K562 (cell line): Measurements from ENCODE around the gene DDX51. TPM values are rescaled to one million over a fixed set of nuclear protein-coding genes. Genes with fewer than 3 reads are reported as not detected.

Source experiments
- ATF3 ChIP-seq, 2 experiments: fragments of 450-650 bp in 1 of 2; sonication (generic) in 1 of 2; formaldehyde crosslinking in 1 of 2; IDR thresholded peaks in 1 of 2; conservative IDR thresholded peaks in 1 of 2; 2 replicates each; pipeline versions ENCODE4 v1.6.1 to v1.8.1; 2016 to 2023; ENCODE audit warnings: mild to moderate bottlenecking in 2 of 2, moderate library complexity in 2 of 2, inconsistent platforms in 1 of 2, missing genetic modification reagents in 1 of 2
- BRF2 ChIP-seq: IDR thresholded peaks from 3 replicates; pipeline ENCODE4 v1.6.1; 2011; ENCODE audit warnings: borderline replicate concordance, mild to moderate bottlenecking; ENCODE audit not compliant: insufficient read length, insufficient read depth
- DEAF1 ChIP-seq: fragments of 450-650 bp; formaldehyde crosslinking; IDR thresholded peaks from 2 replicates; pipeline ENCODE4 v1.4.0; 2020; ENCODE audit warnings: mild to moderate bottlenecking, moderate library complexity
- DPF2 ChIP-seq: fragments of 450-650 bp; IDR thresholded peaks from 2 replicates; pipeline ENCODE4 v1.6.1; 2016
- HMBOX1 ChIP-seq: sonication (generic); IDR thresholded peaks from 2 replicates; pipeline ENCODE4 v1.6.1; 2016
- NFIC ChIP-seq: fragments of 450-650 bp; IDR thresholded peaks from 2 replicates; pipeline ENCODE4 v1.6.1; 2017; ENCODE audit warnings: mild to moderate bottlenecking, inconsistent platforms
- SLC30A9 ChIP-seq: fragments of 250-450 bp; sonication (Bioruptor Pico); IDR thresholded peaks from 2 replicates; pipeline ENCODE4 v1.8.0; 2022; ENCODE audit warnings: mild to moderate bottlenecking, moderate library complexity
- ZMIZ1 ChIP-seq, 2 experiments: fragments of 150-350 bp in 1 of 2; IDR thresholded peaks; 2 replicates each; pipeline ENCODE4 v1.6.1; 2012 to 2016; ENCODE audit warnings: low read depth in 2 of 2, low read length in 2 of 2, mild to moderate bottlenecking in 1 of 2, moderate library complexity in 1 of 2
- ZNF764 ChIP-seq: fragments of 250-450 bp; sonication (Bioruptor Pico); IDR thresholded peaks from 2 replicates; pipeline ENCODE4 v1.4.0; 2020; ENCODE audit warnings: low read depth, mild to moderate bottlenecking, moderate library complexity
- polyA plus RNA-seq, 8 experiments: library from polyadenylated mRNA; depleted of rRNA in 4 of 8; stranded (reverse) in 5 of 8; unstranded in 3 of 8; fragments of >200 nt; fragmentation: Nextera tagmentation in 2 of 8; fragmentation: Illumina TruSeq in 1 of 8; extraction: Ambion mirVana in 2 of 8; extraction: Trizol in 1 of 8; gene quantifications; 2 replicates each; pipeline versions ENCODE4 v1.2.1 to v1.2.3, GENCODE V29; 2011 to 2014; ENCODE audit warnings: inconsistent platforms in 1 of 8, missing spikeins in 1 of 8
- total RNA-seq, 7 experiments: library from RNA; depleted of rRNA in 6 of 7; stranded (reverse); fragments of >200 nt in 6 of 7; fragmentation: Illumina TruSeq in 2 of 7; extraction: Trizol in 2 of 7; gene quantifications; 2 replicates each; pipeline versions ENCODE4 v1.2.1 to v1.2.3, GENCODE V29; 2011 to 2021; ENCODE audit warnings: low replicate concordance in 1 of 7

Gene DDX51
- total and polyA plus RNA-seq, 9 of the 15 experiments (the other 6 are each of a cell fraction or from before 2014, with no cell fraction given), result 1.1 to 35.9 (median 12.4) TPM

GRCh38 chr12:132150780-132151144 is 6.6 kb upstream of the DDX51 start (continued):
- TF ChIP-seq HMBOX1 (no peak), DEAF1 (CRISPR knock-in tag) (no peak), ATF3 (IDR thresholded peaks at IDR 0.05) (no peak), ATF3 (CRISPR knock-in tag; conservative IDR thresholded peaks at IDR 0.05) (no peak), BRF2 (no peak), DPF2 (no peak), ZMIZ1 (IDR thresholded peaks at IDR 0.05; ENCODE audit: low read depth in 2 of 2, low read length in 2 of 2) (no peak), NFIC (no peak), ZNF764 (CRISPR knock-in tag) (no peak), SLC30A9 (CRISPR knock-in tag) (no peak)
